Measurements from ENCODE around the gene RUBCNL. TPM values are rescaled to one million over a fixed set of nuclear protein-coding genes. Genes with fewer than 3 reads are reported as not detected.
"Not testable (repeated sequence)": the region's sequence is repeated elsewhere in the genome, so short reads cannot be mapped to it uniquely, and the experiment has no call there.

The RUBCNL gene
- total RNA-seq, 3 donors from 2014 or later (not counting 1 experiment from before 2014, with no cell fraction given) = 1.6 to 2.3 (median 2.1) TPM

GRCh38 chr13:46378411-46378810 lies 8.6 kb downstream of the RUBCNL start:
- ATAC-seq = peak in 1 of 3 donors; percentile 48
- WGBS (ENCODE audit: insufficient coverage) = 79% methylated on average over 2 of the region's 2 CpGs
- H3K27ac ChIP-seq (ENCODE audit: low read length) = peak overlapping the region; percentile 80

GRCh38 chr13:46377554-46377953 lies 9.5 kb downstream of the RUBCNL start:
- TF ChIP-seq, protein P1, sequence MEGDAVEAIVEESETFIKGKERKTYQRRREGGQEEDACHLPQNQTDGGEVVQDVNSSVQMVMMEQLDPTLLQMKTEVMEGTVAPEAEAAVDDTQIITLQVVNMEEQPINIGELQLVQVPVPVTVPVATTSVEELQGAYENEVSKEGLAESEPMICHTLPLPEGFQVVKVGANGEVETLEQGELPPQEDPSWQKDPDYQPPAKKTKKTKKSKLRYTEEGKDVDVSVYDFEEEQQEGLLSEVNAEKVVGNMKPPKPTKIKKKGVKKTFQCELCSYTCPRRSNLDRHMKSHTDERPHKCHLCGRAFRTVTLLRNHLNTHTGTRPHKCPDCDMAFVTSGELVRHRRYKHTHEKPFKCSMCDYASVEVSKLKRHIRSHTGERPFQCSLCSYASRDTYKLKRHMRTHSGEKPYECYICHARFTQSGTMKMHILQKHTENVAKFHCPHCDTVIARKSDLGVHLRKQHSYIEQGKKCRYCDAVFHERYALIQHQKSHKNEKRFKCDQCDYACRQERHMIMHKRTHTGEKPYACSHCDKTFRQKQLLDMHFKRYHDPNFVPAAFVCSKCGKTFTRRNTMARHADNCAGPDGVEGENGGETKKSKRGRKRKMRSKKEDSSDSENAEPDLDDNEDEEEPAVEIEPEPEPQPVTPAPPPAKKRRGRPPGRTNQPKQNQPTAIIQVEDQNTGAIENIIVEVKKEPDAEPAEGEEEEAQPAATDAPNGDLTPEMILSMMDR (IDR thresholded peaks at IDR 0.05) = no peak
- Histone ChIP-seq H3K27ac (ENCODE audit: low read length) (peak overlapping the region; percentile 80), H3K4me3 (ENCODE audit: low read length) (no peak overlapping the region), H3K36me3 (ENCODE audit: control insufficient read depth, insufficient read depth, low read length) (no peaks in the 10 kb centered on the region), H3K9me3 (ENCODE audit: control insufficient read depth, insufficient read depth, low read length) (no peaks in the 10 kb centered on the region), H3K27me3 (ENCODE audit: control insufficient read depth, insufficient read depth, low read length) (no peaks in the 10 kb centered on the region), H3K4me1 (ENCODE audit: control insufficient read depth, insufficient read depth, low read length) (peaks cover 10% of the 10 kb centered on the region)
- no peak for ATAC-seq
- Mint-ChIP-seq H3K27ac (no peak overlapping the region), H3K9me3 (no peaks in the 10 kb centered on the region), H3K4me1 (no peaks in the 10 kb centered on the region), H3K4me3 (no peak overlapping the region), H3K27me3 (ENCODE audit: low read depth in 2 of 2) (peaks cover 0 to 10% of the 10 kb centered on the region in 2 donors), H3K36me3 (no peaks in the 10 kb centered on the region)
- WGBS (ENCODE audit: insufficient coverage) = 37% methylated on average over 4 of the region's 4 CpGs
- DNase-seq = no peak
- intact Hi-C loops (cut with micrococcal nuclease) = no loop called here

More at GRCh38 chr13:46378411-46378810, 8.6 kb downstream of the RUBCNL start:
- Mint-ChIP-seq H3K27ac (no peak overlapping the region), H3K4me3 (no peak overlapping the region), H3K4me1 (no peaks in the 10 kb centered on the region), H3K27me3 (ENCODE audit: low read depth in 2 of 2) (peaks cover under 1 to 14% of the 10 kb centered on the region in 2 donors), H3K36me3 (no peaks in the 10 kb centered on the region), H3K9me3 (no peaks in the 10 kb centered on the region)
- peaks cover 10% of the 10 kb centered on the region for H3K4me1 ChIP-seq (ENCODE audit: control insufficient read depth, insufficient read depth, low read length)
- intact Hi-C loops (cut with micrococcal nuclease) = no loop called here
- no peak overlapping the region for H3K4me3 ChIP-seq (ENCODE audit: low read length)
- DNase-seq = no peak
- no peaks in the 10 kb centered on the region for H3K36me3 ChIP-seq (ENCODE audit: control insufficient read depth, insufficient read depth, low read length)
- no peaks in the 10 kb centered on the region for H3K27me3 ChIP-seq (ENCODE audit: control insufficient read depth, insufficient read depth, low read length)
- TF ChIP-seq, protein P1 (IDR thresholded peaks at IDR 0.05) = no peak
- no peaks in the 10 kb centered on the region for H3K9me3 ChIP-seq (ENCODE audit: control insufficient read depth, insufficient read depth, low read length)

- H3K27me3 Mint-ChIP-seq (ENCODE audit: low read depth in 2 of 2) = peaks cover 0 to 9% of the 10 kb centered on the region in 2 donors
- intact Hi-C loops (cut with micrococcal nuclease) = no loop called here
- Histone ChIP-seq H3K36me3 (ENCODE audit: control insufficient read depth, insufficient read depth, low read length) (no peaks in the 10 kb centered on the region), H3K4me3 (ENCODE audit: low read length) (no peak overlapping the region), H3K4me1 (ENCODE audit: control insufficient read depth, insufficient read depth, low read length) (peaks cover 4% of the 10 kb centered on the region), H3K9me3 (ENCODE audit: control insufficient read depth, insufficient read depth, low read length) (no peaks in the 10 kb centered on the region), H3K27me3 (ENCODE audit: control insufficient read depth, insufficient read depth, low read length) (no peaks in the 10 kb centered on the region), H3K27ac (ENCODE audit: low read length) (peak overlapping the region; percentile 70)
- no peaks in the 10 kb centered on the region for H3K9me3 Mint-ChIP-seq
- no peak for DNase-seq
- no peak overlapping the region for H3K27ac Mint-ChIP-seq
- no peaks in the 10 kb centered on the region for H3K4me1 Mint-ChIP-seq
- WGBS (ENCODE audit: insufficient coverage) = 69% methylated on average over 2 of the region's 2 CpGs
- no peak overlapping the region for H3K4me3 Mint-ChIP-seq
- ATAC-seq = peak in 1 of 3 donors; percentile 55
- H3K36me3 Mint-ChIP-seq = no peaks in the 10 kb centered on the region
- TF ChIP-seq, protein P1 (IDR thresholded peaks at IDR 0.05) = no peak
These were observed 12.3 kb downstream of the RUBCNL start for GRCh38 chr13:46374710-46375109.

- no peaks in the 10 kb centered on the region for H3K4me1 Mint-ChIP-seq
- DNase-seq (no peak), ATAC-seq (no peak)
- Histone ChIP-seq H3K4me3 (ENCODE audit: low read length) (no peak overlapping the region), H3K36me3 (ENCODE audit: control insufficient read depth, insufficient read depth, low read length) (no peaks in the 10 kb centered on the region), H3K4me1 (ENCODE audit: control insufficient read depth, insufficient read depth, low read length) (peaks cover 8% of the 10 kb centered on the region), H3K27ac (ENCODE audit: low read length) (peak overlapping the region; percentile 23), H3K9me3 (ENCODE audit: control insufficient read depth, insufficient read depth, low read length) (no peaks in the 10 kb centered on the region), H3K27me3 (ENCODE audit: control insufficient read depth, insufficient read depth, low read length) (no peaks in the 10 kb centered on the region)
- TF ChIP-seq, protein P1 (IDR thresholded peaks at IDR 0.05) = no peak
- 92% methylated on average over 1 of the region's 1 CpG for WGBS (ENCODE audit: insufficient coverage)
- no peak overlapping the region for H3K27ac Mint-ChIP-seq
- no peaks in the 10 kb centered on the region for H3K9me3 Mint-ChIP-seq
- intact Hi-C loops (cut with micrococcal nuclease) = no loop called here
- H3K27me3 Mint-ChIP-seq (ENCODE audit: low read depth in 2 of 2) = peaks cover 0 to 9% of the 10 kb centered on the region in 2 donors
- no peaks in the 10 kb centered on the region for H3K36me3 Mint-ChIP-seq
- H3K4me3 Mint-ChIP-seq = no peak overlapping the region
These were observed 13.4 kb downstream of the RUBCNL start for GRCh38 chr13:46373623-46374022.

GRCh38 chr13:46372938-46373337 lies 14.1 kb downstream of the RUBCNL start:
- H3K4me1 ChIP-seq (ENCODE audit: control insufficient read depth, insufficient read depth, low read length); H3K4me3 ChIP-seq (ENCODE audit: low read length); H3K27ac ChIP-seq (ENCODE audit: low read length); intact Hi-C loops (cut with micrococcal nuclease); H3K27me3 ChIP-seq (ENCODE audit: control insufficient read depth, insufficient read depth, low read length); H3K36me3 ChIP-seq (ENCODE audit: control insufficient read depth, insufficient read depth, low read length); H3K4me3 Mint-ChIP-seq; H3K9me3 Mint-ChIP-seq; DNase-seq; H3K27ac Mint-ChIP-seq; H3K9me3 ChIP-seq (ENCODE audit: control insufficient read depth, insufficient read depth, low read length); H3K27me3 Mint-ChIP-seq (ENCODE audit: low read depth in 2 of 2); ATAC-seq; H3K4me1 Mint-ChIP-seq; H3K36me3 Mint-ChIP-seq: not testable (repeated sequence)
- 72% methylated on average over 8 of the region's 8 CpGs for WGBS (ENCODE audit: insufficient coverage)

Data from natural killer cell (primary cell).